ENCODE results near the gene TIMM22.
"Not testable (repeated sequence)": the region's sequence is repeated elsewhere in the genome, so short reads cannot be mapped to it uniquely, and the experiment has no call there.

Gene TIMM22

GRCh38 chr17:973053-973452 is 23.9 kb upstream of the TIMM22 start:
- no peak for DNase-seq

GRCh38 chr17:974778-975177 is 22.2 kb upstream of the TIMM22 start:
- DNase-seq, result not testable (repeated sequence)

GRCh38 chr17:975371-975915 is 21.5 kb upstream of the TIMM22 start:
- DNase-seq, result no peak

- DNase-seq, result no peak
Observed at GRCh38 chr17:976312-976711, 20.6 kb upstream of the TIMM22 start.

GRCh38 chr17:977166-977565 is 19.8 kb upstream of the TIMM22 start:
- DNase-seq, result no peak

- DNase-seq, result no peak
Observed at GRCh38 chr17:978103-979093, 18.5 kb upstream of the TIMM22 start.

GRCh38 chr17:979212-979538 is 17.8 kb upstream of the TIMM22 start:
- DNase-seq, result no peak

GRCh38 chr17:979539-980405 is 17.2 kb upstream of the TIMM22 start, which contains the start of gene NXN:
TSS of gene NXN (minus strand) at chr17:979776.
- peak in 1 of 2 experiments; percentile 71 for DNase-seq

- DNase-seq, result peak; percentile 59 to 83
Observed at GRCh38 chr17:980406-981291, 16.3 kb upstream of the TIMM22 start.

GRCh38 chr17:981292-981658 is 15.7 kb upstream of the TIMM22 start:
- no peak for DNase-seq

GRCh38 chr17:983921-984320 is 13.0 kb upstream of the TIMM22 start:
- no peak for DNase-seq

- no peak for DNase-seq
Observed at GRCh38 chr17:986322-986929, 10.5 kb upstream of the TIMM22 start.

- DNase-seq, result no peak
Observed at GRCh38 chr17:987931-988330, 9.0 kb upstream of the TIMM22 start.

- DNase-seq, result no peak
Observed at GRCh38 chr17:988561-988960, 8.4 kb upstream of the TIMM22 start.

GRCh38 chr17:992933-993332 is 4.0 kb upstream of the TIMM22 start:
- DNase-seq, result no peak

GRCh38 chr17:995324-995723 is 1.6 kb upstream of the TIMM22 start:
- DNase-seq, result not testable (repeated sequence)

- DNase-seq, result no peak
Observed at GRCh38 chr17:998111-998510, 1.2 kb downstream of the TIMM22 start.

- DNase-seq, result no peak
Observed at GRCh38 chr17:1000597-1001461, 3.9 kb downstream of the TIMM22 start.

GRCh38 chr17:1001640-1002411 is 4.9 kb downstream of the TIMM22 start:
- DNase-seq, result no peak

- no peak for DNase-seq
Observed at GRCh38 chr17:1002412-1002753, 5.5 kb downstream of the TIMM22 start.
